ENCODE results near the gene ANKRD13B.

ANKRD13B gene

DNA sequence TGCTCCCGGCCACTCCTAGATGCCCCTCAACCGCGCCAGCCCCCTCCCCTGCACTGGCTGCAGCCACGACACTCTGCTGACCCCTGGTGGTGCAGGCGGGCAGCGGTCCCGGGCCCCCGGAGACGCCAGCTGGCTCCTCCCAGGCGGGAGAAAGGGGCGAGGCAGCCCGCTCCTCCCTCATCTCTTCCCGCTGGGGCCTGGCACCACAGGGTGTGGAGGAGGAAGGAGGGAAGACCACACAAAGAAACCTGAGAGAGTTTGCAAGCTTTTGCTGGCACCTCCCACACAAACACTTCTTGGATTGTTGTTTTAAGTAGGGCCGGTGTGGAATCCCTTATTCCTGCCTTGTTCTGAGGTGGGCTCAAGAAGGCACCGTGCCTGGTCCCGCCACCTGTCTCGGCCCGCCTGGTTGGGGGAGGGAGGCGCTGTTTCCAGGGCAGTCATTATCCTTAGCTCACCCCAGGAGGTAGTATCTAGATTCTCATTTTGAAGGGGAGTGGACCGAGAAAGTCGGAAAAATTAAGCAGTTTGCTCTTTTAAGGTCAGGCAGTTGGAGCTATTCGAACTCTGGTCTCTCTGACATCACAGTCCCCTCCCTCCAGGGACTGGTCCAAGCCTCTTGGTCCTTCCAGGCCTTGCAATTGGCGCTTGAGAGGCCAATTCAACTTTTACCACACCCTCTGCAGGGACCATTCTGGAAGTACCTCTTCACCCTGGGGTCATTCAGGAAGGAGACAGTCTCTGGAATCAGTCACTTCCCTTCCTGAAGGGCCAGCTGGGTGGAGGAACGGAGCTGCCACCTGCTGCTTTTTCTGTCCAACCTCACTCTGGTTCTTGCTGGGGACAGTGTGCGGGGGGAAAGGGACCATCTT, 959 bp upstream of the ANKRD13B start:
- TF ChIP-seq GATA3 (IDR thresholded peaks at IDR 0.05; ENCODE audit: low read depth, low read length) (no peak), GATA2 (IDR thresholded peaks at IDR 0.05; ENCODE audit: low read depth, low read length) (no peak)

DNA sequence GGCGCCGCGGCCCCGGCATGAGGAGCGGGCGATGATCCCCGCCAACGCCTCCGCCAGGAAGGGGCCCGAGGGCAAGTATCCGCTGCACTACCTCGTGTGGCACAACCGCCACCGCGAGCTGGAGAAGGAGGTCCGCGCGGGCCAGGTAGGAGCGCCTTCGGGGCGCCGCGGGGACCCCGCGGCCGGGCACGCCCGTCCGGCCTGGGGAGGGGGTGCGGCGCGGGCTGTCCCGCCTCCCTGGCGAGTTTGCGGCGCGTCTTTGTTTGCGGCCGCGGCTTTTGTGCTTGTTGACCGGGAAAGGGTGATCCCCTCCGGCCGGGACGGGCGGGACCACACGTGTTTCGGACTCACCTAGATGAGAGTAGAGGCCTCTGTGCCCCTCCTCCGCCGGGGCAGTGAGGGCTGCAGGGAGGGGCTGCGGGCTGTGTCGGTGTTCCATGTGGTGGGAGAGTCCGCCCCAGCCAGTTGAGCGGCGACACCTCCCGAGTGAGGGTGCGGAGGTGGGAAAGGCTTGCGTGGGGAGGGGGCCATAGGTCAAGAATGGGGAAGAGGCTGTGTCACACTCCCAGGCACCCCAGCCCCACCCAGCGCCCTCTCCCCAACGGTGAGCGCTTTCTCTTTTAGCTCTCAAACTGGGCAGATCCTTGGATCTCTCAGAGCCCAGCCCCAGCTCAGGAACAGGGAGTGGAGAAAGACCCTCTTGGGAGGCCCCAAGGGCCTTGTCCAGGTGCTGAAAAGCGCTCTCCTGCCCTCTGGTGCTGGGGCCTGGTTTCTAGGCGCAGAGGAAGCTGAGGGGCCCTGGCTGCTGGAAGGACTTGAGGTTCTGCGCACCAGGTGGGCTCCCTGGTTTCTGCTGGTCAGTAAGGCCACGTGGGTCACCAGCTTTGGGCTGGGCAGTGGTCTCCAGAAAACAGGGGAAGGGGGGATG, 923 bp downstream of the ANKRD13B start:
- TF ChIP-seq GATA3 (IDR thresholded peaks at IDR 0.05; ENCODE audit: low read depth, low read length) (no peak), GATA2 (IDR thresholded peaks at IDR 0.05; ENCODE audit: low read depth, low read length) (no peak)

DNA sequence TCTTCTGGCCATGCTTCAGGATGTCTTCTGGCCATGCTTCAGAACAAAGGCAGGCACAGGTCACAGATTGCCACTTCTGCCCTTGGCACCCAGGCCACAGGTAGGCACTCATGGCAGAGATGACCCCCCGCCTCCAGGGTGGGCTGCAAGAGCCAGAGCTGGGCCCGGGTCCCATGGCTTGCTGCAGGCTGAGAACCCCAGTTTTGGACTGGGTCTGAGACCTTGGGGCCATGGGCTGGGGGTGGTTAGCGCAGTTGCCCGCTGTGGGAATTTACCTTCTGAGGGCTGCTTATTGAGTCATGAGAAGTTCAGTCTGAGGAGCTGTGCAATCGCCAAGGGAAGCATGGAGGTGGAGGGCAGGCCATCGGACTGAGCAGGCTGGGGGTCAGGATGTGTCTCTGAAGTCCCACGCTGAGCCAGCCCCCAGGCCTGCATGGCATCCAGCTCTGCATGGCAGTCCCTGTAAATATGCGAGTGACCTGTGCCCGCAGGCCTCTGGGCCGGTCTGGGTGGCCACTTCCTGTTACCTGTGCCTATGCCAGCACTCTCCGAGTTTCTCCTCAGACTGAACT, 1.7 kb downstream of the ANKRD13B start:
- no peak for TF ChIP-seq GATA2 (IDR thresholded peaks at IDR 0.05; ENCODE audit: low read depth, low read length)
- no peak for TF ChIP-seq GATA3 (IDR thresholded peaks at IDR 0.05; ENCODE audit: low read depth, low read length)

DNA sequence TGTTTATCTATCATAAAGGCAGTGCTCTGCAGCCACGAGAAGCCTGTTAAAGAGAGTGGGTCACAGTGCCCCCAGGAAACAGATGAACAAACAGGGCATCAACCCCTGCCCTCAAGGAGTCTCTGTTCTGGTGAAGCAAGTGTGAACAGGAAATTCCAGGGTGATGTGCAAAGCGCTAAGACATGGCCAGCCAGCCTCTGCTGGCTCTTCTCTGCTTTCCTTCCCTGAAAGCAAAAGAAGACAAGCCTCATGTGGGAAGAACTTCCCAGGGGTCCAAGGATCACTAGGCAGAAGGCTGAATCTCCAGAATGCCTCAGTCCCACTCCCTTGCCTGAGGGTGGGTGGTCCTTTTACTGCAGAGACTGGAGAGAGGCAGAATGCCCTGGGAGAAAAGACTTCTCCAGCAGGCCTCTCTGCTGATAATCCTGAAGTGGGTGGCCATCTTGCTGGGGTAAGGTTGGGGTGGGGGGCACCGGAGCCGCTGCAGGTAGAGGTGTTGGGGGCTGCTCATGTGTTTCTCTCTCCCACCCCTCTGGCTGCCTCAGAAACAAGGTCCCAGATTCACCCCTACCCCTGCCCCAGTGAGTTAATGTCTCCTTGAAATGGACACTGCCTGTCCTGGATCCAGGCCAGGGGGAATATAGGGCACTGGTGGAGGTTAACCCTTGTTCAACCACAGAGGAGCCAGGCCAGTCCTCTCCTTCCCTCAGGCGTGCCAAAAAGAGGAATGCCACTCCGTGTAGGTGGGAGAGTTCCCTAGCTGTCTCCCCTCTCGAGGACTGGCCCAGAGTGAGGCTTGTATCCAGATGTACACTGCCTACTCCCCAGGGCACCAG, 2.4 kb downstream of the ANKRD13B start:
- TF ChIP-seq GATA3 (IDR thresholded peaks at IDR 0.05; ENCODE audit: low read depth, low read length) (no peak), GATA2 (IDR thresholded peaks at IDR 0.05; ENCODE audit: low read depth, low read length) (no peak)

DNA sequence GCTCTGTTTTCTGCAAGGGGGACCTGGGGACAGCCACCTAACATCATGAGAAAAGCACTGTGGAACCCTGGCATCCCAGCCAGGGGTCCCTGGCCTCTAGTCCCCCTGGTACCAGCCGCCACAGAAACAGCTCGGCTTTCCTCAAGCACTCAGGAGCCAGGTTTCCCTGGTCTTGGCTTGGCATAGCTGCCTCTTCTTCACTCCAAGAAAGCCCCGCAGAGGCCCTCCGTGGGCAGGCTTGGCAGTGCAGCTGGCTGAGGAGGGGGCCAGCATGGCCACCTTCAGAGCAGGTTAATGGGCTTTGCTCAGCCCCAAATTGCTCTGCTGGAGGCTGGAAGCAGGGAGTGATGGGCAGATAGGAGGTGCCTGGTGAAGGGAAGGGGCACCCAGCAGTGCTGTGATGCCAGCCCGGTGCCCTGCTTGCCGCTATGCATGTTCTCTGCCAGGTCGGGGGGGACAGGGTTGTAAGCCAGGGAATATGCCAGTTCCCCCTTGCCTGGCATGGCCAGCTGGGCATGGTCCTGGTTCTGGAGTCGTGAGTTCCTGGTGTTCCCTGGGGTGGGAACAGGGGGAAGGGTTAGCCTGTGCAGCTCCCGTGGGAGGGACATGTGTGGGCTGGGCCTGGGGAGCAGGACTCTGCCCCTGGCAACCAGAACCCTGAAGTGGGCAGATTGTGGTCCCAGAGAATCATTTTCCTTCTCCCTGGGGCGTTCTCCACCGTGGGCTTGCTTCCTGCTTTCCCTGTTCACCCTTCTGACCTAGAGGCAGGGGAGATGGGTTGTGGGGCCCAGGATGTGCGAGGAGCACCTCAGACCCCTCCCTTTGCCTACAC, 3.2 kb downstream of the ANKRD13B start:
- TF ChIP-seq GATA2 (IDR thresholded peaks at IDR 0.05; ENCODE audit: low read depth, low read length) (no peak), GATA3 (IDR thresholded peaks at IDR 0.05; ENCODE audit: low read depth, low read length) (no peak)

DNA sequence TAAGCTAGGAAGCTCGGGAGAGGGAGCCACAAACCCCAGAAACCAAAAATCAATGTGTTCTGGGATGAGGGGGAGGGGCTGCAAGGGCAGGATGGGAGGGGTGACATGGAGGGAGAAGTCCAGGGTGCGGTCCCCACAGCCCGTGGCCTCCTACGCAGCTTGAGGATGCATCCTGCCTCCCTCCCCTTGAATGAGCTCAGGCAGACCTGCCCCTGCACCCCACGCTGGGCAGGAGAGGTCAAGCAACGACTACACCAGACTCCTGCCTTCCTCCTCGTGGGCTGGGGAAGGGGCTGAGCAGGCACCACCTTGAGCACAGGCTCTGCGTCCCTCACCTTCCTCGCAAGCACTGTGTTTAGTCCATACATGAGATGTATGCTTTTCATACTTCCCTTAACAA, 3.9 kb downstream of the ANKRD13B start:
- TF ChIP-seq GATA3 (IDR thresholded peaks at IDR 0.05; ENCODE audit: low read depth, low read length) = no peak
- no peak for TF ChIP-seq GATA2 (IDR thresholded peaks at IDR 0.05; ENCODE audit: low read depth, low read length)

DNA sequence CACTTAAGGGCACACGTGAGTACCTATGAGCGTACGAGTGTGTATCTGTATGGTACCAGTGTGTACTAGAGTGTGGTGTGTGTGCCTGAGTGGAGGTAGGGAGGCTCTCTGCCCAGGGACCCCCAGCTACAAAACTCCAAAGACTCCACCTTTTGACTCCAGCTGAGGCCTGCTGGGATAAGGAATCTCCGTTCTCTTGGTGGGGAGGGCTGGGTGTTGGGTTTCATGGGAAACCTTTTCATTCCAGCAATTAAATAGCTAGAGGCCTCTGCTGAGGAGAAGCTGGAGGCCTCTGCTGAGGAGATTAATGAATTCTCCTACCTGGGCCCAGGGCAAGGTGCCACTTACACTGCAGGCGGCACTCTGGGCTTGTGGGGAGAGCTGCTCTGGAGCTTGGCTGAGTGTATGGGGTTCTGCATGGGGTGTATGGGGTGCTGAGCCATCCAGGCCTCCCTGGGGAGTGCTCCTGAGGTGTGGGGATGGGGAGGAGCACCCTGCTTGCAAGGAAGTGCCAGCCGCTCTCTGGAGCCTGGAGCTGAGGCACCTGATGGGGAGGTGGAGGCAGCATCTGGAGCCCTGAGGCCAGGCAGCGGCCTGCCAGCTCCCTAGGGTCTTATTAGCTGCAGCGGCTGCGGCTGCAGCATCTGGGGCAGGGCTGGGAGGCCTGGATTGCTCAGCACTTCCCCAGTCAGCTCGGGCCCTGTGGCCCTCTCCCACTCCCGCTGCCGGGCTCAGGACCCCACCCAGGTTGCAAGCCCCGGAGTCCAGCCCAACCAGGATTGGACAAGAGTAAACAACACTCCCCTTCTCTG, 4.6 kb downstream of the ANKRD13B start:
- no peak for TF ChIP-seq GATA2 (IDR thresholded peaks at IDR 0.05; ENCODE audit: low read depth, low read length)
- TF ChIP-seq GATA3 (IDR thresholded peaks at IDR 0.05; ENCODE audit: low read depth, low read length) = no peak

DNA sequence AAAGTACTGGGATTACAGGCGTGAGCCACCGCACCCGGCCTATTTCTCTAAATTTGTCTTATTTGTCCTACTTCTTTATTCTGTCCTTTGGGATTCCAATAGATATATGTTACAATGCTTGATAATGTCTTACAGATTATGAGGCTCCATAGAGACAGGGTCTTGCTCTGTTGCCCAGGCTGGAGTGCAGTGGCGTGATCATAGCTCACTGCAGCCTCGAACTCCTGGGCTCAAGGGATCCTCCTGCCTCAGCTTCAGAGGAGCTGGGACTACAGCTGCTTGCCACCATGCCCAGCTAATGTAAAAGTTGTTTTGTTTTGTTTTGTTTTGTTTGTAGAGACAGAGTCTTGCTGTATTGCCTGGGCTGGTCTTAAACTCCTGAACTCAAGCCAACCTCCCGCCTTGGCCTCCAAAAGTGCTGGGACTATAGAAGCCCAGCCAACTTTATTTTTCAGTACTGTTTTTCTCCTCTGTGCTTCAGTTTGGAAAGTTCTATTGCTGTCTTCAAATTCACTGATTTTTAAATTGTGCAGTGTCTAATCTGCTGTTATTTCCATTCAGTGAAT, 10.3 kb downstream of the ANKRD13B start:
- no peak for TF ChIP-seq GATA3 (IDR thresholded peaks at IDR 0.05; ENCODE audit: low read depth, low read length)
- no peak for TF ChIP-seq GATA2 (IDR thresholded peaks at IDR 0.05; ENCODE audit: low read depth, low read length)

DNA sequence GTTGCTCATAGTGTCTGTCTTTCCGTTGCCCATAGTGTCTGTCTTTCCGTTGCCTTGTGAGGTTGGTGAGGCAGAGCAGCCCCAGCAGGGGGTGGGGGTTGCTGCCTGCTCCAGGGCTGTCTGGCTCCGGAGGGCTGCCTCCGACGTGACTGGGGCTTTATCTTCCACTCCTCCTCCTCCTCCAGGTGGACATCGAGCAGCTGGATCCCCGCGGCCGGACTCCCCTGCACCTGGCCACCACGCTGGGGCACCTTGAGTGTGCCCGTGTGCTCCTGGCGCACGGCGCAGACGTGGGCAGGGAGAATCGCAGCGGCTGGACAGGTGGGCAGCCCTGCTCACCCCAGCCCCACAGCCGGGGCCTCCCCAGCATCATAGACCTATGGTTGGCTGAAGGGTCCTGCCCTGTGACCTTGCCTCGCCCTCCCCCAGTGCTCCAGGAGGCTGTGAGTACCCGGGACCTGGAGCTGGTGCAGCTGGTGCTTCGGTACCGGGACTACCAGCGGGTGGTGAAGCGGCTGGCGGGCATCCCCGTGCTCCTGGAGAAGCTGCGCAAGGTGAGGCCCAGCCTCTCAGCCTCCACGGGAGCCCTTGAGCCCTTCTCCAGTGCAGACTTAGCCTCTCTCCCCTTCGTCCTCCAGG, 14.7 kb downstream of the ANKRD13B start:
- no peak for TF ChIP-seq GATA2 (IDR thresholded peaks at IDR 0.05; ENCODE audit: low read depth, low read length)
- no peak for TF ChIP-seq GATA3 (IDR thresholded peaks at IDR 0.05; ENCODE audit: low read depth, low read length)

DNA sequence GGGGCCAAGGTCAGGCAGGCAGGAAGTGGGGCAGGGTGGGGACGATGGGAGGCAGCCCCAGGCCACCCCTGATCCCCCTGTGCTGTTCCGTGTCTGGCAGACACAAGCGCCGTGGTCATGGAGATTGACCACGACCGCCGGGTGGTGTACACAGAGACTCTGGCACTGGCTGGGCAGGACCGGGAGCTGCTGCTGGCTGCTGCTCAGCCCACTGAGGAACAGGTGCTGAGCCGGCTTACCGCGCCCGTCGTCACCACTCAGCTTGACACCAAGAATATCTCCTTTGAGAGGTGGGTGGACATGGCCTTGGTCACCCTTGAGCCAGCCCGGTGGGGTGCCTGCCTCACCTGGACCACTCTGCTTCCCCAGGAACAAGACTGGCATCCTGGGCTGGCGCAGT, 16.1 kb downstream of the ANKRD13B start:
- no peak for TF ChIP-seq GATA3 (IDR thresholded peaks at IDR 0.05; ENCODE audit: low read depth, low read length)
- no peak for TF ChIP-seq GATA2 (IDR thresholded peaks at IDR 0.05; ENCODE audit: low read depth, low read length)

DNA sequence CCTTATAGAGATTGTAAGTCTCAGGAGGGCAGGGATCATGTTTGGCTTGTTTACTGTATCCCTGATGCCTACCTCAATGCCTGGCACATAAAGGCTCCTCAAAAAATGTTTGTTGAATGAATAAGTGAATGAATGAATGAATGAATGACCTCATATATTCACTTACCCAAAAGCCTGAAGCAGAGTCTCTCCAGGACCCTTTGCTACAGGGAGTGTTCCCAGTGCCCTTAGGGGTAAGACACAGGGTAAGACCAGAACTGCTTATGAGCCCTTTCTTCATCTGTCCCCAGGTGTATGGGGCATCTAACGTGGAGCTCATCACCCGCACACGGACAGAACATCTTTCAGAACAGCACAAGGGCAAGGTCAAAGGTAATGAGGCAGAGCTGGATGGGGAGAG, 17.5 kb downstream of the ANKRD13B start:
- TF ChIP-seq GATA2 (IDR thresholded peaks at IDR 0.05; ENCODE audit: low read depth, low read length) (no peak), GATA3 (IDR thresholded peaks at IDR 0.05; ENCODE audit: low read depth, low read length) (no peak)

Measured in SH-SY5Y (cell line).